GM13976 (cell line): Measurements from ENCODE around the gene OR4S2.

ENCODE experiments used
- DNase-seq: peaks from one replicate; pipeline ENCODE4 v3.0.0; 2012; ENCODE audit warnings: low spot score
- CTCF ChIP-seq: IDR thresholded peaks from 2 replicates; pipeline ENCODE4 v1.5.1; 2012; ENCODE audit warnings: borderline replicate concordance, mild to moderate bottlenecking; ENCODE audit not compliant: insufficient read depth; ENCODE audit errors: extremely low read depth, missing control alignments, control extremely low read depth
- in situ Hi-C: fragments of 300-500 bp; cut with MboI; formaldehyde crosslinking; loops from one replicate; pipeline ENCODE4 v1.12.0; 2022; ENCODE audit warnings: low sequenced_read_pairs, mixed read lengths, inconsistent platforms; ENCODE audit not compliant: unreplicated experiment

Gene OR4S2

GRCh38 chr11:55658031-55658573 lies 10.0 kb downstream of the OR4S2 start:
- TF ChIP-seq CTCF: no peak
- in situ Hi-C loops: no loop called here
- peak; percentile 3 for DNase-seq

GRCh38 chr11:55658608-55659007 lies 10.5 kb downstream of the OR4S2 start:
- TF ChIP-seq CTCF: no peak
- in situ Hi-C loops: no loop called here

GRCh38 chr11:55661901-55662300 lies 13.8 kb downstream of the OR4S2 start, which contains the start of gene OR4C6:
Gene OR4C6, plus strand, starts transcription at chr11:55662201. Its CDS starts 2,966 bp downstream, at chr11:55665167.
- no peak for DNase-seq
- in situ Hi-C loops: no loop called here
- TF ChIP-seq CTCF: no peak

More at GRCh38 chr11:55658608-55659007, 10.5 kb downstream of the OR4S2 start:
- no peak for DNase-seq

DNA sequence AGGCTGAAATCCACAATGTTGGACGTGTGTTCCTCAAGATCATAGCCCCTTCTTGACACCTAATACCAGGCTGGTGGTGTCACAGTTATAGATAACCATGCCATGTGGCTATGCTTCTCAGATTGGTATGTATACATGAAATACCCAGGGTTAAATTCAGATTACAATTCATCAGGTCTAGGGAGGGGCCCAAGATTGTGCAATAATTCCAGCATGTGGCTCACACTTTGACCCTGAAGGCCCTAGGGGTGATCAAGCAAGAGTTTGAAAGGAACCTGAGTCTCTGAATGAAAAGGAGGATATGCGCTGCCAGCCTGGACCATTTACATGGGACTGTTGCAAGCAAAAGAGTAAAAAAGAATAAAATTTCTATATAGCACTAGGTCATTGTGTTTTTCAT lies 21.2 kb downstream of the OR4S2 start:
- in situ Hi-C loops: no loop called here

GRCh38 chr11:55673860-55674259 lies 25.7 kb downstream of the OR4S2 start:
- in situ Hi-C loops: no loop called here
- no peak for DNase-seq
- no peak for TF ChIP-seq CTCF

More for the DNA sequence above, 21.2 kb downstream of the OR4S2 start:
- TF ChIP-seq CTCF: no peak
- no peak for DNase-seq

GRCh38 chr11:55697817-55698216 lies 49.7 kb downstream of the OR4S2 start:
- in situ Hi-C loops: no loop called here
- DNase-seq: no peak
- TF ChIP-seq CTCF: no peak
